GM18502 (cell line): ENCODE data around the gene INPP4B.
"Not testable (repeated sequence)": the region's sequence is repeated elsewhere in the genome, so short reads cannot be mapped to it uniquely, and the experiment has no call there.

Experiments used
- ATAC-seq: cut with Tn5 transposase; IDR thresholded peaks from one replicate; pipeline ENCODE4 v1.9.1; 2021; ENCODE audit warnings: mild to moderate bottlenecking; ENCODE audit not compliant: unreplicated experiment, poor library complexity

INPP4B gene

DNA sequence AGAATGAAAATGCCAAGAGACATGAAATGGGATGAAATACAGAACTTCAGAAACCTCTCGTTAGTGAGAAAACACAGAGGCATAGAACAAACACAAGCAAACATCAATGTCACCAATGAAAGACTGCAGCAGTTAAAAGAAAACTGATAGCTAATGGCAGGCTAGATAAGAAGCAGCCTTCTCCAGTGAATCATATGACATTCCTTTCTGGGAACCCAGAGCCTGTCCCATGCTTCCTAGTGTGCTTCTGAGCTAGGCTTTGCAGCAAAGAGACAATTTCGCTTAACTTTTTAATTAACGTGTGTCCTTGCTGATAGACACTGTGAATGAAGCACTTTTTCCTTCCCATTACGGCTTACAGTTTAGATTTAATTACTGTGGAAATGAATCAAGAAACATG, 765.1 kb downstream of the INPP4B start:
- ATAC-seq, result no peak

DNA sequence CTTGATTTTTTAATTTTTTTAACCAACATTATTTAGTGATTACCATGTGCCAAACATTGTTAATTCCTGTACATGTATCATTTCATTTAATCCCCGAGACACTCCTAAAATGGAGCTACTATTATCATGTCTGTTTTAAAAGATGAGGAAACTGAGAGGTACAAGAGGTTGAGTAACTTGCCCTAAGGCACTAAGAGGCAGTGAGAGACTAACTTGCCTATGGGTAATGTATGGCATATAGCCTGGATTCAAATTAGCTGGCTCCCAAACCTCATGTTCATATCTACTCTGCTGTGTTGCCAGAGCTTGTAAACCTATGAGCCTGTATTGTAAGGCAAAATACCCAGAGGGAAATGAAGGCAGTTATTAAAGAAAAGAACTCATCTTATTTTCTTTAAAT, 766.1 kb downstream of the INPP4B start:
- ATAC-seq, result no peak

GRCh38 chr4:142077048-142077447, 769.1 kb downstream of the INPP4B start:
- no peak for ATAC-seq

DNA sequence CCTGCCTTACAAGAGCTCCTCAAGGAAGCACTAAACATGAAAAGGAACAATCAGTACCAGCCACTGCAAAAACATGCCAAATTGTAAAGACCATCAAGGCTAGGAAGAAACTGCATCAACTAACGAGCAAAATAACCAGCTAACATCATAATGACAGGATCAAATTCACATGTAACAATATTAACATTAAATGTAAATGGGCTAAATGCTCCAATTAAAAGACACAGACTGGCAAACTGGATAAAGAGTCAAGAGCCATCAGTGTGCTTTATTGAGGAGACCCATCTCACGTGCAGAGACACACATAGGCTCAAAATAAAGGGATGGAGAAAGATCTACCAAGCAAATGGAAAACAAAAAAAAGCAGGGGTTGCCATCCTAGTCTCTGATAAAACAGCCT, 777.8 kb downstream of the INPP4B start:
- ATAC-seq, result not testable (repeated sequence)

GRCh38 chr4:142066562-142066961, 779.5 kb downstream of the INPP4B start:
- not testable (repeated sequence) for ATAC-seq

- no peak for ATAC-seq
Observed at GRCh38 chr4:142065086-142065647, 780.9 kb downstream of the INPP4B start.

DNA sequence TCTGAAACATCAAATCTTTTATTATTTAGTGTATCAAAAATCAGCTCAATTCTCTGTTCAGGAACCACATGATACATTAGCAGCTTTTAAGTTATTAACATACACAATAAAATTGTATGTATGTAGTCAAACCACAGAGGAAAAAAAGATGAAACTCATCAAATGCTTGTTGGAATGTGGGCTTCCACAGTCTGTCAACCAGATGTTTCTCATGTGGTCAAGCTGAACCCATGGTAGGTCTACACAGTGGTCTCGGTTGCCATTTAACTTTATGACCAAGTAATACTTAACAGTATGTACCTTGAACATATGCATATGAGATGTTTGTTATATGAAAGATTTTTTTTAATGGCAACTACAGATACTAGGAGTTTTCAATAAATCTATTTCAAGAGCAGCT, 781.9 kb downstream of the INPP4B start:
- no peak for ATAC-seq

- no peak for ATAC-seq
Observed at GRCh38 chr4:142045996-142046395, 800.1 kb downstream of the INPP4B start.

DNA sequence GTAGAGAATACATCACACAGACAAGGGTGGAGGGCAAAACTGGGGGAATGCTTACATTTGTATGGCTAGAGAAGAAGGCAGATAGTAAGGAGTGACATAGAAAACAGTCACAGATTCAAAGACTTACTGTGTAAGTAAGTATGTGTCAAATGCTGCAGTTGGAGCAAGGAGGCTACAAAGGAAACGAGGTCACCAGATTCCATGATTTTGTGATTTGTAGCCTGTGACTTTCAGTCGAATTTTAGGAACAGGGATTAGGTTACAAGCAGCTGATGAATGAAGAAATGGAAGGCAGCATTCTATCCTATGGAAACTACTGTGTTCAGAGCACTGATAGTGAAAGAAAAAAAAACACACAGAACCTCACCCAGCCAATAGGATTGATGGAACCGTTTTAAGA, 801.8 kb downstream of the INPP4B start:
- ATAC-seq, result no peak

GRCh38 chr4:142043509-142043908, 802.6 kb downstream of the INPP4B start:
- no peak for ATAC-seq

- no peak for ATAC-seq
Observed at GRCh38 chr4:142041788-142042187, 804.3 kb downstream of the INPP4B start.

DNA sequence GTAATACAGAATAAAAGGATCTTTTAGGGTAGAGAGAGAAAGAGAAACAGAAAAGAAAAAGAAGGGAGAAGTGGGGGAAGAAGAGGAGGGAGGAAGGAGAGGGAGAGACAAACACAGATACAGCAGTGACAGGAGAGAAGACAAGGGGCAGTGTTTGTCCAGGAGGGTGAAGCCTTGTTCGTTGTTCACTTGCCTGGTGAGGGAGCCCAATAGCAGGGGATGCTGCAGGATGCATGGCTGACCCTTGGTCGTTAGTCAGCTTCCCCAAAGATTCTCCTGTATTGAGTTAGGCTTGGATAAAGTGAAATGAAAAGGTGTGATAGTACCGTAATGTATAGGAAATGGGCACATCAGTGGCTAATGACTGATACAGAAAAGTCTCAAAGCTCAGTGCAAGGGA, 806.1 kb downstream of the INPP4B start:
- ATAC-seq, result no peak

GRCh38 chr4:142036795-142037583, 809.1 kb downstream of the INPP4B start:
- no peak for ATAC-seq

GRCh38 chr4:142035566-142035965, 810.5 kb downstream of the INPP4B start:
- ATAC-seq, result no peak

DNA sequence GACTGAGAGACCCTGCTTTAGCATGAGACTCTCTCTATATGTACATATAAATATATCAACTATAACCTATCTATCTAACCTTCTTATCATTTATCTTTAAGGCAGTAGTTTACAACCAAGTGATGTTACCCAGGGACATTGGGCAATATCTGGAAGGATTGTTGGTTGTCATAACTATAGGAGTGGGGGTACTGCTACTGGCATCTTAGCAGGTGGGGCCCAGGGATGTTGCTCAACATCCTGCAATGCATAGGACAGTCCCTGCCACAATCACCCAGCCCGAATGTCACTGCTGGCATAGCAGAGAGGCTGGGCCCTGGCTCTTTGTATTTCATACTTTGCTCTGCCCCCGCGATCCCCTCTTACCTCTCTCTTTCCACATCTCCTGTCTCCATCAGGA, 812.0 kb downstream of the INPP4B start:
- ATAC-seq, result no peak

GRCh38 chr4:142030010-142030409, 816.1 kb downstream of the INPP4B start:
- ATAC-seq, result no peak

- no peak for ATAC-seq
Observed at GRCh38 chr4:142021761-142022160, 824.3 kb downstream of the INPP4B start.

DNA sequence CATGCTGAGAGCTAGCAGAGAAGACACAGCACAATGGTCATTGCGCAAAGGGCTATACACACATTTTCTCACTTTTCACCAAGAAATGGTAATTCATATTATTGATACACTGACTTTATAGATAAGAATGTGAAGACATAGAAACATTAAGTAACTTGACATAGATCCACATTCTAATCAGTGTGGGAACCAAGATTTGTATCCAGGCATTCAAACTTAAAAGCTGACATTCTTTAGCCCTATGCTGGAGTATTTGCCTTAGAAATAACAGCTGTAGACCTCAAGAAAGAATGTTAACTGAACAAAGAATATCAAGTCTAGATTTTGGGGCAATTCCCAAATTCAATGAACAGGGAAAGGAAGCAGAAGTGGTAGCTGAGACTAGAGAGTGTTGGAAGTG, 824.9 kb downstream of the INPP4B start:
- ATAC-seq, result no peak

DNA sequence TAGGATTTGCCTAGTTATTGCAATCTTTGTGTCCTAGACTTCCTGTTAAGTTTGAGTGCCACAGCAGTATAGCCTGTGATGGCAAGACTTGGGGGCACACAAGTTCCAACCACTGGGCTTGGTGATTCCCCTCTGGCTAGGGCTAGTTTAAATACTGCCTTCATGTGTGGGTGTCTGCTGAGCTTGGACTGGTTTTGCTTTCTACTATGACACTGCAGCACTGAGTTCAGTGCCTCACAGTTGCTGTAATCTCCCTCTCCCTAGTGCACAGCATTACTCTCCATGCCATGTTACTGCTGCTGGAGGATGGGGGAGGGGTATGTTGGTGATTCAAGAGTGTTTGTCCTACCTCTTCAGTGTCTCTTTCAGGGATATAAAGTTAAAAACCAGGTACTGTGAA, 830.1 kb downstream of the INPP4B start:
- ATAC-seq, result no peak

DNA sequence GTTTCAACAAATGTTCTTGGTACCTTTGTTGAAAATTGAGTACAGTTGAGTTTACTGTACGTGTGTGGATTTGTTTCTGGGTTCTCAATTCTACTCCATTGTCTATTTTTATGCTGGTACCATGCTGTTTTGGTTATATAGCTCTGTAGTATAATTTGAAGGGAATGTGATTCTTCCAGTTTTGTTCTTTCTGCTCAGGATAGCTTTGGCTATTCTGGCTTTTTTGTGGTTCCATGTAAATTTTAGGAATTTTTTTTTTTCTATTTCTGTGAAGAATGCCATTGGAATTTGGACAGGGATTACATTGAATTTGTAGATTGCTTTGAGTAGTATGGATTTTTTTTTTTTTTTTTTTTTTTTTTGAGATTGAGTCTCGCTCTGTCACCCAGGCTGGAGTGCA, 836.4 kb downstream of the INPP4B start:
- ATAC-seq, result no peak

GRCh38 chr4:142005519-142005918, 840.6 kb downstream of the INPP4B start:
- ATAC-seq, result no peak

- ATAC-seq, result no peak
Observed at GRCh38 chr4:141999446-142000143, 846.5 kb downstream of the INPP4B start.
